Tibial artery (tissue), 4 donors: ENCODE results near the gene MUC5AC.

Experiments used
- DNase-seq, 2 donors: peaks; one replicate each; pipeline ENCODE4 v3.0.0-alpha.2; 2019
- H3K27ac ChIP-seq, 2 donors: fragments of 200-600 bp; sonication (generic) in 1 of 2; 1 replicate in 1 of 2; 2 replicates in 1 of 2; pipeline ENCODE4 v1.5.1; 2018 to 2019; ENCODE audit warnings: mild to moderate bottlenecking in 1 of 2
- H3K27me3 ChIP-seq, 2 donors: fragments of 200-600 bp; sonication (generic) in 1 of 2; one replicate each; pipeline versions ENCODE4 v1.5.1 to v1.6.0; 2016 to 2019
- H3K36me3 ChIP-seq, 3 donors: fragments of 200-600 bp; sonication (generic) in 2 of 3; one replicate each; pipeline ENCODE4 v1.5.1; 2016 to 2019; ENCODE audit warnings: mild to moderate bottlenecking in 2 of 3
- H3K4me1 ChIP-seq, 4 donors: fragments of 200-600 bp; sonication (generic) in 2 of 4; 1 replicate in 3 of 4; 2 replicates in 1 of 4; pipeline ENCODE4 v1.5.1; 2016 to 2019
- H3K4me3 ChIP-seq, 2 donors: fragments of 200-600 bp; sonication (generic) in 1 of 2; 1 replicate in 1 of 2; 2 replicates in 1 of 2; pipeline ENCODE4 v1.5.1; 2018 to 2019; ENCODE audit warnings: mild to moderate bottlenecking in 2 of 2
- H3K9me3 ChIP-seq, 3 donors: fragments of 200-600 bp; sonication (generic) in 1 of 3; one replicate each; pipeline ENCODE4 v1.5.1; 2016 to 2019
- intact Hi-C: fragments of 100-400 bp; cut with DNase I; formaldehyde crosslinking; loops from one replicate; pipeline ENCODE4 v1.15.0; 2023; ENCODE audit warnings: low total_unique reads
- TF ChIP-seq, protein P1 (sequence below), 2 experiments: fragments of 200-600 bp in 1 of 2; fragments of 450-650 bp in 1 of 2; IDR thresholded peaks; one replicate each; pipeline ENCODE4 v1.5.1; 2017 to 2019; ENCODE audit warnings: antibody characterized with exemption in 2 of 2, mild to moderate bottlenecking in 1 of 2, moderate library complexity in 1 of 2

The MUC5AC gene

DNA sequence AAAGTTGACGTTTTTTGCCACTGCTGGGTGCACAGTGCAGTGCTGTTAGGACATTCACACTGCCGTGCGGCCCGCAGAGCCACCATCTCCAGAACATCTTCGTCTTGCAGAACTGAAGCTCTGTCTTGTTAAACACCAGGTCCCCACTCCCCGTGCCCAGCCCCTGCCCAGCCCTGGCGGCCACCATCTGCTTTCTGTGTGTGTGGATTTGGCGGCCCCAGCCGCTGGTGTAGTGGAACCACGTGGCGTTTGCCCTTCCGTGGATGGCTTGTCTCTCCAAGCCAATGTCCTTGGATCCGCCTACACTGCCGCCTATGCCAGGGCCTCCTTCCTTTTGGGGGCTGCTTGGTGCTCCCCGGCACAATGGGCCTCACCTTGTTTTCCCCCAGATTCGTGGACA lies 8.2 kb upstream of the MUC5AC start:
- intact Hi-C loops = no loop called here
- peaks cover 0 to 41% of the 10 kb centered on the region in 2 donors for H3K27me3 ChIP-seq
- peaks cover 0 to 7% (median 0%) of the 10 kb centered on the region in 4 donors for H3K4me1 ChIP-seq
- TF ChIP-seq, protein P1, sequence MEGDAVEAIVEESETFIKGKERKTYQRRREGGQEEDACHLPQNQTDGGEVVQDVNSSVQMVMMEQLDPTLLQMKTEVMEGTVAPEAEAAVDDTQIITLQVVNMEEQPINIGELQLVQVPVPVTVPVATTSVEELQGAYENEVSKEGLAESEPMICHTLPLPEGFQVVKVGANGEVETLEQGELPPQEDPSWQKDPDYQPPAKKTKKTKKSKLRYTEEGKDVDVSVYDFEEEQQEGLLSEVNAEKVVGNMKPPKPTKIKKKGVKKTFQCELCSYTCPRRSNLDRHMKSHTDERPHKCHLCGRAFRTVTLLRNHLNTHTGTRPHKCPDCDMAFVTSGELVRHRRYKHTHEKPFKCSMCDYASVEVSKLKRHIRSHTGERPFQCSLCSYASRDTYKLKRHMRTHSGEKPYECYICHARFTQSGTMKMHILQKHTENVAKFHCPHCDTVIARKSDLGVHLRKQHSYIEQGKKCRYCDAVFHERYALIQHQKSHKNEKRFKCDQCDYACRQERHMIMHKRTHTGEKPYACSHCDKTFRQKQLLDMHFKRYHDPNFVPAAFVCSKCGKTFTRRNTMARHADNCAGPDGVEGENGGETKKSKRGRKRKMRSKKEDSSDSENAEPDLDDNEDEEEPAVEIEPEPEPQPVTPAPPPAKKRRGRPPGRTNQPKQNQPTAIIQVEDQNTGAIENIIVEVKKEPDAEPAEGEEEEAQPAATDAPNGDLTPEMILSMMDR (IDR thresholded peaks at IDR 0.05) = no peak
- no peaks in the 10 kb centered on the region for H3K9me3 ChIP-seq
- H3K4me3 ChIP-seq = no peak overlapping the region
- no peak overlapping the region for H3K27ac ChIP-seq
- DNase-seq = peak in 1 of 2 donors; percentile 48
- no peaks in the 10 kb centered on the region for H3K36me3 ChIP-seq

DNA sequence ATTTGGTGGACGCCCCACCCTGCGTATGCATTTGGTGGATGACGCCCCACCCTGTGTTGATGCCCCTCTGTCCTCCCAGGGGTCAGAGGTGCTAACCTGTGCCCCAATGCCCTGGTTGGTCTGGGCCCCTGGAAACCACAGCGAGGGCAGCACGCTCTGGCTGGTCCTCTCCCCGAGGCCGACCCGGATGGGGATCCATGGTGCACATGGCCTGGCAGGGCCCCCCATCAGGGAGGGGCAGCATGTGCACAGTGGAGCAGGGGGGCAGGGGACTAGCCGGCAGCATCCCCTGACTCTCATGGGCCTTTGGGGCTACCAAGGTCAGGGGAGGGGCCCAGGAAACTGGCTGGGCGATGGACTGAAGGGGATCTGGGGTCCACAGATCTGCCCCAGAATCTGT lies 7.6 kb upstream of the MUC5AC start:
- Histone ChIP-seq H3K27me3 (peaks cover 0 to 41% of the 10 kb centered on the region in 2 donors), H3K4me3 (no peak overlapping the region), H3K4me1 (peaks cover 0 to 7% (median 0%) of the 10 kb centered on the region in 4 donors), H3K36me3 (no peaks in the 10 kb centered on the region), H3K9me3 (no peaks in the 10 kb centered on the region), H3K27ac (no peak overlapping the region)
- DNase-seq = peak in 1 of 2 donors; percentile 51
- TF ChIP-seq, protein P1 (IDR thresholded peaks at IDR 0.05) = no peak
- intact Hi-C loops = no loop called here

DNA sequence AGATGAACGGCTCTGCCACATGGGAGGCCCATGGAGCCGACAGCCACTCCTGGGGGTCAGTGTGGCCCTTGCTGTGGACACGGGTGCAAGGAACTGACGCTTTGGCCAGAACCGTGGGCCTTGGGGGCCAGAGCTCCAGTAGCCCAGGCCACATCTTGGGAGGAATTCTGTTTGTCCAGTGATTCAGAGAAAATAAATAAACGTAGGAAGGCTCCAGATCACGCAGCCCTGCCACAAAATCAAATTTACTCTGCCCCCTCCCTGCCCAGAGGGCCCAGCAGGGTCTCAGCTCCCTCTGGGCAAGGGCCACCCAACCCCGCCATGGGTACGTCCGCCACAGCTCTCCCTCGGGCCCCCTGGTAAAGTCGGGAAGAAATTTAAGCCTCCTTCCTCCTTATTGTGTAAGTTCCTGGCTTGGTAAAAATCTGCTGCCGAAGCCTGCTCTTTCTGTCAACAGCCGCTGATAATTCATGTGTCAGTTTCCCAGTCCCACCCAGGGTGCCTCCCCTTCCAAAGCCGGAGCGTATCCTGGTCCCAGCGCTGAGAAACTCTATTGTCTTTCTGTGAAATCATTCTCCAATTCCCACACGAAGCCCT lies 6.9 kb upstream of the MUC5AC start:
- Histone ChIP-seq H3K4me1 (peaks cover 0 to 7% (median 0%) of the 10 kb centered on the region in 4 donors), H3K9me3 (no peaks in the 10 kb centered on the region), H3K4me3 (no peak overlapping the region), H3K27me3 (peaks cover 0 to 41% of the 10 kb centered on the region in 2 donors), H3K36me3 (no peaks in the 10 kb centered on the region), H3K27ac (no peak overlapping the region)
- peak; percentile 59 to 63 for DNase-seq
- intact Hi-C loops = no loop called here
- TF ChIP-seq, protein P1 (IDR thresholded peaks at IDR 0.05) = no peak

DNA sequence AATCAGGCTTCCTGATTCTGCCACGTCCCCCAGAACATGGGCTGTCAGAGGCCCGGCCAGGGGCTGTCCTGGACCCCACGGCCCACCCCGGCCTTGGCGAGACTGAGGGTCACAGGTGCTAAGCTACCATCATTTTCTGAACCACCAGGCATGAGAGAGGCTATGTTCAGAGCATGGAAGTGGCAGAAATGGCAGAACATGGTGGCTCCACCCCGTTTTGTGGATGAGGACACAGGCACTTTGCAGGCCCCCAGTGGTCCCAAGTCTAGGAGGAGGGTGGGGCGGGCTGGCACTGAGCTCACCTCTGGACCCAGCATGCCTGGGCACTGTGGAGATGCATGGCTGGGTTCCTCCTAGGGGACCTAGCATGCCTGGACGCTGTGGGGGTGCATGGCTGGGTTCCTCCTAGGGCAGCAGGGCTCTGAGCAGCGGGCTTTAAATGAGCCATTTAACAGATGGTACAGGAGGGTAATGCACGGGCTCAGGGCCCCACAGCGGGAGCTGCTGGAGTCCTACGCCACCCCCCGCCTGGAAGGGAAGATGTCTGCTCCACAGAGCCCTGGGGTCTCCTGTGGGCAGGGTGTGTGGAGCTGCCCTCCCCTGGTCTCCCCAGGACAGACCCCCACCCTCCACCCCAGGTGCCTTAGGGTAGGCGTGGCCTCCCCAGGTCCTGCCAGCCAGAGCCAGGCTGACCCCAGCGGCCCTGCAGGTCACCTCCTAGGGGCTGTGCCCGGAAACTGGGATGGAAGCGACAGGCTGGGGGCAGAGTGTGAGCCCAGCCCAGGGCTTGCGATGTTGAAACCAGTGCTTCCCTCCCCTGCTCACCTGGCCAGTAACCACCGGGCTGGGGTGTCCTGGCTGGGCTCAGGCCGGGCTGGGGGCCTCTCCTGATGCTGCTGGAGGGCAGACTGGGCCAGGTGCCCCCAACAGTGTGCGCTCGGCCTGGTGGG lies 6.1 kb upstream of the MUC5AC start:
- Histone ChIP-seq H3K4me1 (peaks cover 0 to 7% (median 0%) of the 10 kb centered on the region in 4 donors), H3K4me3 (no peak overlapping the region), H3K36me3 (no peaks in the 10 kb centered on the region), H3K27ac (no peak overlapping the region), H3K27me3 (peaks cover 0 to 41% of the 10 kb centered on the region in 2 donors), H3K9me3 (no peaks in the 10 kb centered on the region)
- DNase-seq = peak in 1 of 2 donors; percentile 55
- intact Hi-C loops = no loop called here
- TF ChIP-seq, protein P1 (IDR thresholded peaks at IDR 0.05) = no peak

DNA sequence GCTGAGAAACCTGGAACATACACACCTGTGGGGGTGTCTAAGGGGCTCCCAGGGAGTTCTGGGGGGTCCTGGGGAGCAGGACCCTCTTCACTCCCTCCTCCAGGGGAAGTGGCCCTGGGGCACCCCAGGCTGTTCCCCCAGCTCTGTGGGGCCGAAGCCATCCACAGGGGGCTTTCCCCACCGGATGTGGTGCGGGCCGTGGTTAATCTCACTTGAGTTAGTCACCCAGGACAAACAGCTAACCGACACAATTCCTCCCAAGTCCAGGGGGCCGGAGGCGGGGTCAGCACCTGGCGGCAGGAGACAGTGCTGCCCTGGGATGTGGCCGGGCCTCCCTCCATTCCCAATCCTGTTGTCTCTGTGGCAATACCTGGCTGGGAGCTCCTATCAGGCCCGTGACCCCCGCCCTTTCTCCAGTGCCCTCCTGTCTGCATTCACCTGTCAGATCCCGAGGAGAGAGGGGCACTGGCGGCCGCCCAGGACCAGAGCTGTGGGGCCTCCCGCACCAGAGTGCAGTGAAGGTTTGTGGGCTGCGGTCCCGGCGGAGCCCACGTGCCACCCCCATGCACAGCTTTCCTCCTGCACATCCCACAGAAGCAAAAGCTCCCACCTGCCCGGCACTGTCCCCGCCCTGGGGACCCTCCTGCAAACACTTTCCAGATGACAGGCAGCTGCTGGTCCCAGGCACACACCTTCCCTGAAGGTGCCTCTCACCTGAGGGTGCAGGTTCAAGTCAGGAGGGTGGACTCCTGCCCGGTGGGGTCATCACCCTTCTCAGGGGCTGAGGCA lies 5.2 kb upstream of the MUC5AC start:
- Histone ChIP-seq H3K36me3 (no peaks in the 10 kb centered on the region), H3K27ac (no peak overlapping the region), H3K27me3 (peaks cover 0 to 41% of the 10 kb centered on the region in 2 donors), H3K4me1 (peaks cover 0 to 7% (median 0%) of the 10 kb centered on the region in 4 donors), H3K4me3 (no peak overlapping the region), H3K9me3 (no peaks in the 10 kb centered on the region)
- DNase-seq = peak in 1 of 2 donors; percentile 59
- intact Hi-C loops = no loop called here
- TF ChIP-seq, protein P1 (IDR thresholded peaks at IDR 0.05) = no peak
